WTC11 (cell line): Measurements from ENCODE around the gene HOXA2. TPM values are rescaled to one million over a fixed set of nuclear protein-coding genes. Genes with fewer than 3 reads are reported as not detected.

Experiments used
- ATAC-seq: fragments of 200-7000 bp; cut with Tn5 transposase; 2 replicates; pipeline ENCODE4 v1.10.0; 2021; ENCODE audit warnings: mild to moderate bottlenecking, moderate library complexity
- CTCF ChIA-PET: fragments of 300-600 bp; sonication (Branson Sonifier 250); formaldehyde crosslinking; loops from one replicate; lab custom pipeline; 2021; ENCODE audit warnings: antibody characterized with exemption; lab: Charles Lee
- POLR2A ChIA-PET: fragments of 350-600 bp; sonication (Branson Sonifier 250); formaldehyde crosslinking; loops from one replicate; lab custom pipeline; 2021; ENCODE audit warnings: antibody characterized with exemption; lab: Charles Lee
- DNase-seq: peaks from one replicate; pipeline ENCODE4 v3.0.0; 2021; ENCODE audit warnings: low spot score
- H3K27ac Mint-ChIP-seq: 2 replicates; pipeline ENCODE4 v1.8.0; 2021; ENCODE audit warnings: mixed read lengths
- H3K27me3 Mint-ChIP-seq: 2 replicates; pipeline ENCODE4 v1.8.0; 2021; ENCODE audit warnings: low read depth, mild to moderate bottlenecking, moderate library complexity, mixed read lengths
- H3K36me3 Mint-ChIP-seq: 2 replicates; pipeline ENCODE4 v1.8.0; 2021; ENCODE audit warnings: mixed read lengths
- H3K4me1 Mint-ChIP-seq: 2 replicates; pipeline ENCODE4 v1.8.0; 2022; ENCODE audit warnings: mixed read lengths
- H3K4me3 Mint-ChIP-seq: 2 replicates; pipeline ENCODE4 v1.8.0; 2021; ENCODE audit warnings: mild to moderate bottlenecking, moderate library complexity, mixed read lengths
- H3K9me3 Mint-ChIP-seq: 2 replicates; pipeline ENCODE4 v1.8.0; 2021; ENCODE audit warnings: mixed read lengths
- ATF1 ChIP-seq: sonication (generic); formaldehyde crosslinking; IDR thresholded peaks from 2 replicates; pipeline ENCODE4 v1.8.1; 2023; ENCODE audit warnings: mild to moderate bottlenecking, moderate library complexity, missing genetic modification reagents
- CREB1 ChIP-seq: sonication (generic); formaldehyde crosslinking; IDR thresholded peaks from 2 replicates; pipeline ENCODE4 v1.8.0; 2023; ENCODE audit warnings: mild to moderate bottlenecking, missing genetic modification reagents
- ELF4 ChIP-seq: sonication (generic); formaldehyde crosslinking; IDR thresholded peaks from 2 replicates; pipeline ENCODE4 v1.8.1; 2022; ENCODE audit warnings: low read depth, mild to moderate bottlenecking, moderate library complexity, missing genetic modification reagents
- ETV6 ChIP-seq: sonication (generic); formaldehyde crosslinking; IDR thresholded peaks from 2 replicates; pipeline ENCODE4 v1.8.1; 2022; ENCODE audit warnings: mild to moderate bottlenecking, missing genetic modification reagents
- FOXK1 ChIP-seq: sonication (generic); formaldehyde crosslinking; IDR thresholded peaks from 2 replicates; pipeline ENCODE4 v1.8.0; 2022; ENCODE audit warnings: mild to moderate bottlenecking, moderate library complexity, missing genetic modification reagents
- FOXP1 ChIP-seq: sonication (generic); formaldehyde crosslinking; IDR thresholded peaks from 2 replicates; pipeline ENCODE4 v1.8.0; 2022; ENCODE audit warnings: missing genetic modification reagents, mild to moderate bottlenecking, moderate library complexity, borderline replicate concordance
- HMGA2 ChIP-seq: fragments of 250-450 bp; sonication (Bioruptor Pico); IDR thresholded peaks from 2 replicates; pipeline ENCODE4 v1.4.0; 2021; ENCODE audit warnings: mild to moderate bottlenecking, moderate library complexity
- JUN ChIP-seq: sonication (generic); formaldehyde crosslinking; IDR thresholded peaks from 2 replicates; pipeline ENCODE4 v1.8.0; 2023; ENCODE audit warnings: mild to moderate bottlenecking, missing genetic modification reagents
- MYBL2 ChIP-seq: sonication (generic); formaldehyde crosslinking; IDR thresholded peaks from 2 replicates; pipeline ENCODE4 v1.8.1; 2023; ENCODE audit warnings: mild to moderate bottlenecking, moderate library complexity, missing genetic modification reagents
- NFATC4 ChIP-seq: fragments of 250-450 bp; sonication (Bioruptor Pico); IDR thresholded peaks from 2 replicates; pipeline ENCODE4 v1.9.0; 2021; ENCODE audit warnings: mild to moderate bottlenecking
- NFYB ChIP-seq: sonication (generic); formaldehyde crosslinking; conservative IDR thresholded peaks from 2 replicates; pipeline ENCODE4 v1.8.0; 2022; ENCODE audit warnings: low read depth, missing genetic modification reagents
- SMAD3 ChIP-seq: sonication (generic); formaldehyde crosslinking; IDR thresholded peaks from 2 replicates; pipeline ENCODE4 v1.8.0; 2022; ENCODE audit warnings: missing genetic modification reagents, mild to moderate bottlenecking, borderline replicate concordance
- SP1 ChIP-seq: sonication (generic); formaldehyde crosslinking; conservative IDR thresholded peaks from 2 replicates; pipeline ENCODE4 v1.8.1; 2022; ENCODE audit warnings: missing genetic modification reagents
- ZBTB21 ChIP-seq: sonication (generic); formaldehyde crosslinking; IDR thresholded peaks from 2 replicates; pipeline ENCODE4 v1.8.1; 2023; ENCODE audit warnings: mild to moderate bottlenecking, missing genetic modification reagents, borderline replicate concordance
- ZNF232 ChIP-seq: sonication (generic); formaldehyde crosslinking; IDR thresholded peaks from 2 replicates; pipeline ENCODE4 v1.8.0; 2022; ENCODE audit warnings: mild to moderate bottlenecking, missing genetic modification reagents
- ZNF396 ChIP-seq: fragments of 250-450 bp; sonication (Bioruptor Pico); IDR thresholded peaks from 2 replicates; pipeline ENCODE4 v1.8.0; 2021; ENCODE audit warnings: mild to moderate bottlenecking, moderate library complexity, borderline replicate concordance
- ZNF423 ChIP-seq: fragments of 250-450 bp; sonication (Bioruptor Pico); IDR thresholded peaks from 2 replicates; pipeline ENCODE4 v2.1.2; 2022; ENCODE audit warnings: mild to moderate bottlenecking, moderate library complexity
- ZNF671 ChIP-seq: fragments of 250-450 bp; sonication (Bioruptor Pico); IDR thresholded peaks from 2 replicates; pipeline ENCODE4 v1.8.0; 2021; ENCODE audit warnings: mild to moderate bottlenecking
- total RNA-seq: library from RNA; stranded (reverse); gene quantifications from 3 replicates; pipeline ENCODE4 v1.2.3, GENCODE V29; 2021
- TF ChIP-seq, protein P1 (sequence below): sonication (generic); formaldehyde crosslinking; IDR thresholded peaks from 2 replicates; pipeline ENCODE4 v1.8.1; 2023; ENCODE audit warnings: mild to moderate bottlenecking, moderate library complexity, missing genetic modification reagents
- TF ChIP-seq, protein P2 (sequence below): sonication (generic); formaldehyde crosslinking; IDR thresholded peaks from 2 replicates; pipeline ENCODE4 v1.8.0; 2022; ENCODE audit warnings: mild to moderate bottlenecking, missing genetic modification reagents
- TF ChIP-seq, protein P3 (sequence below): fragments of 250-450 bp; sonication (Bioruptor Pico); IDR thresholded peaks from 2 replicates; pipeline ENCODE4 v1.9.0; 2021; ENCODE audit warnings: moderate library complexity, mild to moderate bottlenecking, inconsistent platforms, borderline replicate concordance
- TF ChIP-seq, protein P4 (sequence below): sonication (generic); formaldehyde crosslinking; IDR thresholded peaks from 2 replicates; pipeline ENCODE4 v1.8.1; 2022; ENCODE audit warnings: low read depth, mild to moderate bottlenecking, moderate library complexity, missing genetic modification reagents, borderline replicate concordance
- TF ChIP-seq, protein P5 (sequence below): sonication (generic); formaldehyde crosslinking; IDR thresholded peaks from 2 replicates; pipeline ENCODE4 v1.8.0; 2022; ENCODE audit warnings: mild to moderate bottlenecking, missing genetic modification reagents

Gene HOXA2
- total RNA-seq, 1 experiment from 2014 or later = not detected

DNA sequence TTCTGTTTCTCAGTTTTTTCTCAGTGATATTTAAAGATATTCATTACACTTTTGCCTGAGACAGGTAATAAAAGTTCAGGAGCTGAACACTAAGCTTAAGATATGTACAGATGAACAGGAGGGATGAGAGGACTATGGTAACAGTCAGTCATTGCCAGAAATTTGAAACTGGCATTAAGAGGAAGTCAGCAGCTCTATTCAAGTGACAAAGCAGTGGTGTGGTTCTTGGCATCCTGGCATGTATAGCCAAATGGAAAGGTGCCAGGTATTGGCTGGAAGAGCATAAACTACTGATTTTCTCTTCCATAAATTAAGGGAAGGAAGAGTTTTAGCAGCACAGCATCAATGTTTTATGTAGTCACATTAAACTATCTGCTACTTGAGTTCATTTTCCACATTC lies 29.4 kb downstream of the HOXA2 start:
- ChIA-PET POLR2A (no interaction called here), CTCF (no interaction called here)
- TF ChIP-seq ETV6 (no peak), SMAD3 (CRISPR knock-in tag) (no peak), HMGA2 (no peak), CREB1 (no peak), NFATC4 (CRISPR knock-in tag) (no peak), SP1 (CRISPR knock-in tag) (no peak), NFYB (CRISPR knock-in tag) (no peak), ZNF232 (CRISPR knock-in tag) (no peak), FOXK1 (CRISPR knock-in tag) (no peak), ZBTB21 (no peak)
- TF ChIP-seq, protein P1, sequence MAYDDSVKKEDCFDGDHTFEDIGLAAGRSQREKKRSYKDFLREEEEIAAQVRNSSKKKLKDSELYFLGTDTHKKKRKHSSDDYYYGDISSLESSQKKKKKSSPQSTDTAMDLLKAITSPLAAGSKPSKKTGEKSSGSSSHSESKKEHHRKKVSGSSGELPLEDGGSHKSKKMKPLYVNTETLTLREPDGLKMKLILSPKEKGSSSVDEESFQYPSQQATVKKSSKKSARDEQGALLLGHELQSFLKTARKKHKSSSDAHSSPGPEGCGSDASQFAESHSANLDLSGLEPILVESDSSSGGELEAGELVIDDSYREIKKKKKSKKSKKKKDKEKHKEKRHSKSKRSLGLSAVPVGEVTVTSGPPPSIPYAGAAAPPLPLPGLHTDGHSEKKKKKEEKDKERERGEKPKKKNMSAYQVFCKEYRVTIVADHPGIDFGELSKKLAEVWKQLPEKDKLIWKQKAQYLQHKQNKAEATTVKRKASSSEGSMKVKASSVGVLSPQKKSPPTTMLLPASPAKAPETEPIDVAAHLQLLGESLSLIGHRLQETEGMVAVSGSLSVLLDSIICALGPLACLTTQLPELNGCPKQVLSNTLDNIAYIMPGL (CRISPR knock-in tag) = no peak
- TF ChIP-seq, protein P2, sequence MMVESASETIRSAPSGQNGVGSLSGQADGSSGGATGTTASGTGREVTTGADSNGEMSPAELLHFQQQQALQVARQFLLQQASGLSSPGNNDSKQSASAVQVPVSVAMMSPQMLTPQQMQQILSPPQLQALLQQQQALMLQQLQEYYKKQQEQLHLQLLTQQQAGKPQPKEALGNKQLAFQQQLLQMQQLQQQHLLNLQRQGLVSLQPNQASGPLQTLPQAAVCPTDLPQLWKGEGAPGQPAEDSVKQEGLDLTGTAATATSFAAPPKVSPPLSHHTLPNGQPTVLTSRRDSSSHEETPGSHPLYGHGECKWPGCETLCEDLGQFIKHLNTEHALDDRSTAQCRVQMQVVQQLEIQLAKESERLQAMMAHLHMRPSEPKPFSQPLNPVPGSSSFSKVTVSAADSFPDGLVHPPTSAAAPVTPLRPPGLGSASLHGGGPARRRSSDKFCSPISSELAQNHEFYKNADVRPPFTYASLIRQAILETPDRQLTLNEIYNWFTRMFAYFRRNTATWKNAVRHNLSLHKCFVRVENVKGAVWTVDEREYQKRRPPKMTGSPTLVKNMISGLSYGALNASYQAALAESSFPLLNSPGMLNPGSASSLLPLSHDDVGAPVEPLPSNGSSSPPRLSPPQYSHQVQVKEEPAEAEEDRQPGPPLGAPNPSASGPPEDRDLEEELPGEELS = no peak
- TF ChIP-seq, protein P3, sequence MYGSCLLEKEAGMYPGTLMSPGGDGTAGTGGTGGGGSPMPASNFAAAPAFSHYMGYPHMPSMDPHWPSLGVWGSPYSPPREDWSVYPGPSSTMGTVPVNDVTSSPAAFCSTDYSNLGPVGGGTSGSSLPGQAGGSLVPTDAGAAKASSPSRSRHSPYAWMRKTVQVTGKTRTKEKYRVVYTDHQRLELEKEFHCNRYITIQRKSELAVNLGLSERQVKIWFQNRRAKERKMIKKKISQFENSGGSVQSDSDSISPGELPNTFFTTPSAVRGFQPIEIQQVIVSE = no peak
- TF ChIP-seq, protein P4, sequence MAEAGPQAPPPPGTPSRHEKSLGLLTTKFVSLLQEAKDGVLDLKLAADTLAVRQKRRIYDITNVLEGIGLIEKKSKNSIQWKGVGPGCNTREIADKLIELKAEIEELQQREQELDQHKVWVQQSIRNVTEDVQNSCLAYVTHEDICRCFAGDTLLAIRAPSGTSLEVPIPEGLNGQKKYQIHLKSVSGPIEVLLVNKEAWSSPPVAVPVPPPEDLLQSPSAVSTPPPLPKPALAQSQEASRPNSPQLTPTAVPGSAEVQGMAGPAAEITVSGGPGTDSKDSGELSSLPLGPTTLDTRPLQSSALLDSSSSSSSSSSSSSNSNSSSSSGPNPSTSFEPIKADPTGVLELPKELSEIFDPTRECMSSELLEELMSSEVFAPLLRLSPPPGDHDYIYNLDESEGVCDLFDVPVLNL (CRISPR knock-in tag) = no peak
- DNase-seq = no peak
- H3K4me3 Mint-ChIP-seq = no peak overlapping the region
- peaks cover 18% of the 10 kb centered on the region for H3K27me3 Mint-ChIP-seq
- H3K27ac Mint-ChIP-seq = no peak overlapping the region
- H3K4me1 Mint-ChIP-seq = no peaks in the 10 kb centered on the region
- H3K36me3 Mint-ChIP-seq = no peaks in the 10 kb centered on the region
- ATAC-seq = no peak
- peaks cover 3% of the 10 kb centered on the region; the same call in 1 of the 2 replicates for H3K9me3 Mint-ChIP-seq

DNA sequence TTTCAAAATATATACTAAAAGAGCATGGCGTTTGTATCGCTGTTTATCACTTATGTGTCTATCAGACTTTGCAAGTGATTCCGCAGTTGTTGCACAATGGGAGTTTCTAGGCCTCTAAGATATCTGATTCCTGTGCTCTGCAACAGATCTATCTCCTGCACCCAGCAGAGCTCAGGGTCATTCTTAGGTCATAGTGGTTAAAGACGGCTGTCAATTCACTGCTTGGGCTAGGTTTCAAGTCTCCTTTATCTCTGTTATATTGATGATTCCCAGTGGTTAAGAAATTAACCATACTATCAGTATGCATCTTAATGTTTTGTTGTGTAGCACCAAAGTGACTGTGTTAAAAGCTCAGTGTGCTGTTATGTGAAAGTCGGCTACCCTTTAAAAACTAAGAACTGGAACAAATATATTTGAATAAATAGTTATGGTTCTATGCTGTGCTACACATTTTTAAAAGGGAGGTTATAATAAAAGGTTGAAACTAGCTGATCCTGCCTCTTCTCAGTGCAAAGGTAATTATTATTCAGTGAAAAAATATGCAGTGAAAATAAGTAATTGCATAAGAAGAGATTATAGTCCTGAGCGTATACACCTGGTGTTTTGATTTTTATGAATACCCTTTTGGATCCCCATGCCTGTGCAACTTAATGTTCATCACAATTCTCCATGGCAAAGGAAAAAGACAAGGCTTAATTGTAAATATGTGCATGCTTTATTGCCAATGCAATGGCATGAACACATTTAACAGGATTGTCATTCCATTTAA lies 30.7 kb downstream of the HOXA2 start:
- CTCF ChIA-PET = no interaction called here
- Mint-ChIP-seq H3K4me3 (no peak overlapping the region), H3K9me3 (peaks cover 3% of the 10 kb centered on the region; the same call in 1 of the 2 replicates), H3K27ac (no peak overlapping the region), H3K4me1 (no peaks in the 10 kb centered on the region), H3K36me3 (no peaks in the 10 kb centered on the region), H3K27me3 (peaks cover 22% of the 10 kb centered on the region)
- no peak for ATAC-seq
- DNase-seq = no peak
- POLR2A ChIA-PET = interaction anchor here (0.6 kb wide), 1 partner anchor 123 kb away, joined by 4 read pairs; no protein-coding TSS in a partner anchor
- no peak for TF ChIP-seq ELF4 (CRISPR knock-in tag)
- TF ChIP-seq MYBL2 = no peak
- TF ChIP-seq ATF1 (CRISPR knock-in tag) = no peak
- TF ChIP-seq JUN = no peak
- TF ChIP-seq ZNF423 (CRISPR knock-in tag) = no peak
- TF ChIP-seq ZNF396 (CRISPR knock-in tag) = no peak
- TF ChIP-seq, protein P2 = no peak
- no peak for TF ChIP-seq NFATC4 (CRISPR knock-in tag)
- TF ChIP-seq FOXP1 (CRISPR knock-in tag) = no peak
- TF ChIP-seq ZNF671 = no peak
- TF ChIP-seq, protein P5, sequence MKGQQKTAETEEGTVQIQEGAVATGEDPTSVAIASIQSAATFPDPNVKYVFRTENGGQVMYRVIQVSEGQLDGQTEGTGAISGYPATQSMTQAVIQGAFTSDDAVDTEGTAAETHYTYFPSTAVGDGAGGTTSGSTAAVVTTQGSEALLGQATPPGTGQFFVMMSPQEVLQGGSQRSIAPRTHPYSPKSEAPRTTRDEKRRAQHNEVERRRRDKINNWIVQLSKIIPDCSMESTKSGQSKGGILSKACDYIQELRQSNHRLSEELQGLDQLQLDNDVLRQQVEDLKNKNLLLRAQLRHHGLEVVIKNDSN = no peak
- TF ChIP-seq NFYB (CRISPR knock-in tag) = no peak
